GM18520 (cell line): ENCODE results near the gene TNFRSF8.

Source experiments
- ATAC-seq: cut with Tn5 transposase; IDR thresholded peaks from one replicate; pipeline ENCODE4 v1.9.1; 2021; ENCODE audit not compliant: unreplicated experiment

TNFRSF8 gene

DNA sequence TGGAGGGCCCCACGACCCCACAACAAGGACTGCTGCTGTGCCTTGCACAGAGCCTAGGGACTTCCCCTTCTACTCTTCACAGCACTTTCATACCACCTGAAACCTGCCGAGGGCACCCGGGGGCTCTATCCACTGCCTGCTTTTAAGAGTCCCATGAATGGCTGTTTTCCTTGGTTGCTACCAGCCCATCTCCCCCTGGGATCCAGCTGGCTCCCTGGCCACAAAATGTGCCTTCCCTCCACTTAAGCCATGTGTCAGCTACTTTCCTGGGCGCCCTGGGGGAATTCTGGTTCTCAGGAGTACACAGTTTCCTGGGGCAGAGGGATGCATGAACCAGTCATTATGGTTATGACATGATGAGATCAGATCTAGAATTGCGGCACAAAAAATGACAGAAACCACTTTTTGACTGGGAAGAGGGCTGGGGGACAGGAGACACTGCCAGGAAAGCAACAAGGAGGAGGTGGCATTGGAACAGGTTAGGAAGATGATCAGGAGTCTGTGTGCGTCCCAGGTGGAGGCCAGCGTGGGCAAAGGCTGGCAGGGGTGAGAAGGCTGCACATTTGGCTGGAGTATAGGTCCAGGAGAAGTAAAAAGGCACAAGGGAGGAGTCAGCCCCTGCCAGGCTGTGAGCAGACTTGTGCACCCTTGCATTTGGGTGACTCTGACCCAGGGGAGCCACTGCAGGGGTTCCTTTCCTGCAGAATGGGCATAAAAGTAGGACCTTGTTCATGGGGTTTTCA, 3.2 kb upstream of the TNFRSF8 start:
- no peak for ATAC-seq

DNA sequence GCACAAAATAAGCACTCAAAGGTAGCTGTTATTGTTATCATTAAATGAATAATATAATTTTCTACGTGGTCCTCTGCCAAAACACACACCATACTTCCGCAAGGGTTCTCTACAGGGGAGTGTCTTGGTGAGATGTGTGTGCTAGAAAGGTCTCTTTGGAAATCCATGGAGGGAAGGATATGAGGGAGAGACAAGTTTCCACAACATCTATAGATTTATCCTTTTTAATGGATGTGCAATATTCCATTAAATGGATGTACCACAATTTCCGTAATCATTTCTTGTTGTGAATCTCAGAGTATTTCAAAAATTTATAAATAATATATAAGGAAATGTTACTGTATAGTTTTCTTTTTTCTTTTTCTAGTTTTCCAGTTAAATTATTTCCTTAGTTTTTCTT, 2.6 kb upstream of the TNFRSF8 start:
- ATAC-seq: no peak

DNA sequence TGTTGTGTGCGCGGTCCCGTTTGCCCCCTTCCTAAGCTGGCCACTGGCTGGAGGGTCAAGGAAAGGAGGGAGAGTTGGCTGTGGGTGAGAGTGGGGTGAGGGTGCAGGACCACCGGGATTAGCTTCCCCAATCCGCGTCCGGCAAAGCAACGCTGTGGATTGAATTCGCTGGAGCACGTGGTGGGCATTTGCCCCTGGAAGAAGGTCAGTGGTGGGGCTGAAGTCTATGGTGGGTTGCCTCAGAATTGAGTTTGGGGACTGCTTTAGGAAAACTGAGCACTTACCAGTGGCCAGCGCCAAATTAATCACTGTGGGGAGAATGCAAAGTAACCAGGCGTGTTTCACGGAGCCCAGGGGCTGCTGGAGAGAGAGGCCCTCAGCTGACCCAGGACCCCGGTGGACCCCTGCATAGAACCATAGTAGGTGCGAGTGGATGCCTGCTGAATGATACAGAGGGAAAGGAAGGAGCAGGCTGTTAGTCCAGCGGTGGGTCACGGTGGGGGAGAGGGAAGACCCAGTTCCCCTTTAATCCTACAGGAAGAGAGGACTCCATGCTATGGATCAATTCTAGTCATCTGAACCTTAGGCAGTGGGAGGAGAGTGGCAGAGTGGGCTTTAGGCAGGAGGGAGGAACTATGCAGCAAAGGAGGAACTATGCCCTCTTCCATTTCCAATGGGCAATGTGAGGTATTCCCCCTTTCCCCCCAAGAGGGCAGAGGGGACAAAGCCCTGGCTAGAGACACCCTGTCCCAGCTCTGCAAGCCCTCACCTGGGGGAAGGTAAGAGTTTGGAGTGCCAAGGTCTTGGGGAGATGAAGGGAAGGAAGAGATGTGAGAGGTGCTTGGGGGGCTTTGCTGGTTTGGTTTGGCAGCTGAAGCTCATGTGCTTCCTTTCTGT, 1.2 kb downstream of the TNFRSF8 start:
- ATAC-seq: no peak

DNA sequence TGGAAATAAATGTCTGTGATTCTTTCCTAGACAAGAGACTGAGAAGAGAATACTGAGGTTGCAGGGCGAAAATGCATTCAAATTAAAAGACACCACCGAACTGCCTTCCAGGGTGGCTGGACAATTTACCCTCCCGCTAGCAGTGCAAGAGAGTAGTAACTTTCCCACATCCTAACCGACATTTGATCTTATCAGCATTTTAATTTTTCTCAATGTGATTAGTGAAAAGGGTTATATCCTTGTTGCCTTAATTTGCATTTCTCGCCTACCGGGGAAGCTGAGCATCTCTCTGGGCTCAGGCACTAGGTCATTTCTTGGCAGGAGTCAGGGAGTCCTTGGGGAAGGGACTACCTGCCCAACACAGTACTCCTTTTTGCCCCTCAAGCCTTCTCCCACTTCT, 2.8 kb downstream of the TNFRSF8 start:
- no peak for ATAC-seq

DNA sequence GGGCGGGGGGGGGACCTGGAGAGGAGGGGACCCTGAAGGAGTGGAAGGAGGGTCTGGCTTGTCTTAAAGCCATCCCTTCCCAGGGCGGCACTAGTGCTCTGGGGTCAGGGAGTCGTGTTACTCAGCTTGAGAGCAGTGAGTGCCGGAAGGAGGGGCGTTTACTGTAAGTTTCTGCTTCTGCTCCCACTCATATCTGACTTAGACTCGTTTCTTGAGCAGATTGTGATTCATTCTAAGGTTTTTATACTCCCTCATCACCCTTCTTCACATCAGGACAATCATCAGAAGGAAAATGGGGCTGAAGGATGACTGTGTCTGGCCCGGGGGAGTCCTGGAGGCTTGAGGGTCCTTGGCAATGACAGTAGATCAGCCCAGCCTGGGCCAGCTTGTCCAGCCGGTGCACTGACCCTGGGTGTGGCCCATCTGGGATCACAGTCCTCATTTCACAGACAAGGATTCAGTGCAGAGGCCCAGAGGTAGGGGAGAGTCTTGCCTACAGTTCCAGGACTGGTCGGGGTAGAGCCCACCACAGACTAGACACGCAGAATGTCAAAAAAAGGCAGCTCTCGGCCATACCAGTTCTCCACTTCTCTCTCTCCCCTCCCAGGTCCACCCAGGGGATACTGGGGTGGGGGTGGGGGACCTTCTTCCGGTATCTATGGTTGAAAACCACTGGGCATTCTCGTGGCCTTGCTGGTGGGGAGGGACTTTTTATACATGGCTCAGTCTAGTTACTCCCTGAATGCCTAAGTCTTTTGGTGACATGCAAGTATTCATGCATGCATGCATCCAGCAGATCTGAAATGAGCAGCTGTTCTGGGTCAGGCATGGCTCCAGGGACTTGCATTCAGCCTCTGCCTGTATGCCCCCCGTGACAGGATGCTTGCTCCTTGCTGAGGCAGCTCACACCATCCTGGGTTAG, 5.1 kb downstream of the TNFRSF8 start:
- ATAC-seq: no peak

DNA sequence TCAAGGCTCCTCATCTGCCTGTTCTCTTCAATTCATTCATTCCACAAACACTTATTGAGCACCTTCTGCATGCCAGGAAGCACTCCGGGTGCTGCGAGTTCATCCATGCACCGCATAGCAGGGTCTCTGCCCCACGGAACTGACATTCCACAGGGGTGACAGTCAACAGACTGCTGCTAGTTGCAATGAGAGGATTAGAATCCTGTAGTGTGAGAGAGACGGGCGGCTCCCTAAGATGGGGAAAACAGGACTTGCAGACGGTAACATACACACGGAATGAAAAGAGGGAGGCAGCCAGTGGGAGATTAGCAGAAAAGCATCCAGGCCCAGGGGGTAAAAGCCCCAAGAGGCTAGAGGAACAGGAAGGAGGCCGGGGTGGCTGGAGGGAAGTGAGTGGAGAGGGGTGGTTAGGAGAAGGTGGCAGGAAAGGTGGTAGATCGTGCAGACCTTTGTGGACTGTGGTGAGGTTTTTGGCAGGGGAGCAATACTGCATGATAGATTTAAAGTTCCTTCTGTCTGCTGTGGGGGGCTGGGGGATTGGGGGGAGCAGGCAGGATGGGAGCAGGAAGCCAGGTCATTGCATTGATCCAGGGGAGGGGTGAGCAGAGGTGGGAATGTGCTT, 6.6 kb downstream of the TNFRSF8 start:
- ATAC-seq: no peak

DNA sequence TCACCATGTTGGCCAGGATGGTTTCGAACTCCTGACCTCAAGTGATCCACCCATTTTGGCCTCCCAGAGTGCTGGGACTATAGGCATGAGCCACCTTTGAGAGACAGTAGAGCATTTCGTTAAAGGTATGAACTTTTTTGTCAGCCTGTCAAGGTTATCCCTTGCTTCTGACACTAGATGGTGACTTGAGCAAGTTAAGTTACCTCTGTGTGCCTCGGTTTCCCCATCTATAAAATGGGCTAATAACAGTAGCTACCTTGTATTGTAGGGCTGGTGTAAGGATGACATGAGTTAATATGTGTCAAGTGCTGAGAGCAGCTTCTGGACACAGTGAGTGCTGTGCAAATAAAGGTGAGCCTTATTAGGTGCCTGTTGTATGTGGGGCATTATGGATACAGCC, 8.8 kb downstream of the TNFRSF8 start:
- no peak for ATAC-seq

DNA sequence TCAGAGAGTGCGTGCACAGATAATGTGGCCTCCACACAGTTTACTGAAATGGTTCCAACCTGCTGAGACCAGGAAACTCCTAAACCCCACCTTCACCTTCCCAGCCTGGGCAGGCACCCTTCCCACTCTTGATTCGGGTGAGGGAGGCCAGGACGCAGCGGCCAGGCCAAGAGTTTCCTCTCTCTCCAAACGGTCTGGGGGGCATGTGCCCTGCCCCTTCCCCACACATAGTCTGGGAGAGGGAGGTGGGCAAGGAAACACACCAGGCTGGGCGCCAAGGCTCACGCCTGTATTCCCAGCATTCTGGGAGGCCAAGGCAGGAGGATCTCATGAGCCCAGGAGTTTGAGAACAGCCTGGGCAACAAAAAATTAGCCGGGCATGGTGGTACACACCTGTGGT, 9.6 kb downstream of the TNFRSF8 start:
- ATAC-seq: no peak

DNA sequence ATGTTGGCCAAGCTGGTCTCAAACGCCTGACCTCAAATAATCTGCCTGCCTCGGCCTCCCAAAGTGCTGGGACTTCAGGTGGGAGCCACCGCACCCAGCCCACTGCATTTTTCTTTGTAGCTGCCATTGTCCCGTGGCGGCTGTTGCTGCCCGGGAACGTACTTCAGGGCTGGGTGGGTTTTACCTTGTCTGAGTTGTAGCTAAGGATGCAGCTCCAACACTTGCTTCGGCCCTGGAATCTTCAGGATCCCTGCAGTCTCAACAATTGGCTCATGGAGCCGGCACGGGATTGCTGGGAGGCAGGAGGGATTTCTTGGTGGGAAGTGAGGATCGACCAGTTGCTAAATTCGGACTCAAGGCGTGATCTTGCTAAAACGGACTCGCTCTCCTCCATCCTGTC, 10.7 kb downstream of the TNFRSF8 start:
- no peak for ATAC-seq

DNA sequence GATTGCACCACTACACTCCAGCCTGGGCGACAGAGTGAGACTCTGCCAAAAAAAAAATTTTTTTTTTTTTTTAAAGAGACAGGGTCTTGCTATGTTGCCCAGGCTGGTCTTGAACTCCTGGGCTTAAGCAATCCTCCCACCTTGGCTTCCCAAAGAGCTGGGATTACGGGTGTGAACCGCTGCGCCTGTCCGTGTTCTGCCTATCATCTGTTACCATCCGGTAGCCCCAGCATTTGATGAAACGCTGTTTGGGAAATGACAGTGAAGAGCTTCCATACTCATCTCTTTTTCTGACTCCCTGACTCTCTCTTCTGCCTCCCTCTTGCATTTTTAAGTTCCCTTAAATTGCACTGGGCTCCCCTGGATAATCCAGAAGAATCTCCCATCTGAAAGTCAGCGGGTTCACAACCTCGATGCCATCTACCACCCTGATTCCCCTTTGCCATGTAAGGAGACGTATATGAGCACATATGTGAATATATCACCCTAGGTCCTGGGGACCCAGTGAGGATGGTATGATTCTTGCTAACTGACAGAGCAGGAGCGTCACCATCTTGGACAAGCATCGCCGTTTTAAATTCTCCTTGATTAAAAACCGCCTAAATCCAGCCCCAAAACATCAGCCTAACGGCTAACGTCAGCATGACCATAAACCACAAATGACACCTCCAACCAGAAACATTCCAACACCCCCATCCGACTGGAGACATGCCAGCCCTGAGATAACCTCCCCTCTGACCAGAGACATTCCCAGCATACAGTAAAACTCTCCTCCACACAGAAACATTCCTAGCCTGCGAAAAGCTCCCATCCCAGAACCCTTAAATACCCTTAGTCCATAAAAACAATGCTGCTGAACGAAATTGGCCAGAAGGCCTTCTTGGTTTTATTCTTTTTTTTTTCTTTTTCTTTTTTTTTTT, 12.4 kb downstream of the TNFRSF8 start:
- ATAC-seq: no peak

DNA sequence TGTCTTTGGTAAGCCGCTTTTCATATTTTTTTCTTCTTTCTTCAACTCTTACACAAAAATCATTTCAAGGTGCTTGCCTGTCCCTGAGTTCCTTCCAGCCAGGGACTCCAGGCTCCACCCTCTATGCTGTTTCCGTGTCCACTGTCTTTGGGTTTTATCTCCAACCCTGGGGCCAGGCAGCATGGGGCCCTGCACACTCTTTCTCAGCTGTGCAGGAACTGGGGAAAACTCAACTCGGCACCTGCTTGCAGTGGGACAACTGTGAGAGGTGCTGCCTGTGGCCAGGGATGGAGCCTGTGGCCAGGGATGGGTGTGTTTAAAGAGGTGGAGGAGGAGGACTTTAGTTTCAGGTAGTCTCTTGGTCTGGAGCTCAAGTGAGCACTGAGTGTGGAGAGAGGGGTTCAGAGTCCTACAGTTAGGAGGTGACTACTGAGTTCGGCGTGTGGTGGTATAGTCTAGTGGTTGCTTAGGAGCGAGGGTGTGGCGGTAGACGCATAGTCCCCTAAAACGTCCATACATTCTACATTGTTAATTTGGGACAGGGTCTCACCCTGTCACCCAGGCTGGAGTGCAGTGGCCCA, 13.4 kb downstream of the TNFRSF8 start:
- no peak for ATAC-seq

DNA sequence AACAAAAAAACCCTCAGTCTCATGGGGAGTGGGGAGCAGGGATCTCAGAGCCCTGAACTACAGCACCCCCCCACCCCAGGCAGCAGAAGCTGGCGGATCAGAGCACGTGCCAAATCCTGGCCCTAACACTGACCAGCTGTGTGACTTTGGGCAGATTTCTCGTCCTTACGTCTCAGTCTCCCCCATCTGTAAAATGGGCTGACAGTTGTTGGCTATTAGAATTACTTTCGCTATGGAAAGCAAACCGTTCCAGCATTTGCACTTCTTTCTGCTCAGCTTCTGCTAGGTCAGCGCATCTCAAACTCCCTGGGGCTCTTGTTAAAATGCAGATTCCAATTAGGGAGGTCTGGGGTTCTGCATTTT, 15.5 kb downstream of the TNFRSF8 start:
- ATAC-seq: no peak

DNA sequence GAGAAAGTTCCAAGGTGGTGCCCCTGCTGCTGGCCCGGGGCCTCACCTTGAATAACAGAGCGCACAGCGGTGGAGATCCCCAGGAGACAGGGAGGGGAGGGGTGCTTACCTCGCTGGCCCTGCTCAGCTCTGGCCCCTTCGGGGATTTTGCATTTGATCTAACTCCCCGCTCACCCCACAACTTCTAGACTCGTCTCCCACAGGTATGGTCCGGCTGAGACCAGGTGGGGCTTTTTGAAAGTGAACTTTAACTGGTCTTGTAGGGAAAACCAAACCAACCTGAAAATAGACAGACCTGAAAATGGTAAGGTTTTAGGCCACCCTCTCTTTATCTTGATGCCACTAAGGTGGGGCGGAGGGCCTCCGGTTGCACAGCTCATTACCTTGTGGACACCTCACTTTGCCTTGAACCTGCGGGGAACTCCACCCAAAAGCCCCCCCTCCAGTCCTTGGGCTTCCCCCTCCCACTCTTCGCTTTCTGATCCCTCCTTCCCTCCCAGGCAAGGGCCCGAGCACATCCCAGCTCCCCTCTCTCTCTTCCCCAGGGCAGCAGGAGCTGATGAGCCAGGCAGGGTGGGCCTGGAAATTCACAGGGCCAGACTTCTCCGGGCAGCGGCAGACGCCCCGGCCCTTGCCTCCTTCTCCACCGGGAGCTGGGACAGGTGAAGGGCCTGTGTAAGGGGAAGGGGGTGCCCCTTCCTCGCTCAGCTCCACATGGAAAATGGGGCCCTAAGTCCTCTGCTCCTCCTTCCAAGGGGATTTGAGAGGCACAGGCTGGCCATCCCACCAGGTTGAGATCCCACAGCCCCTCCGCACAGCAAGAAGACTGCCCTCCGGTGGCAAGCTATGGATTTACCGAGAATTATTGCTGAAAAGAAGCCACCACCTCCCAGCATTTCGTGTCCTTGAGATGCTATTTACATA, 16.1 kb downstream of the TNFRSF8 start:
- ATAC-seq: peak; percentile 53

DNA sequence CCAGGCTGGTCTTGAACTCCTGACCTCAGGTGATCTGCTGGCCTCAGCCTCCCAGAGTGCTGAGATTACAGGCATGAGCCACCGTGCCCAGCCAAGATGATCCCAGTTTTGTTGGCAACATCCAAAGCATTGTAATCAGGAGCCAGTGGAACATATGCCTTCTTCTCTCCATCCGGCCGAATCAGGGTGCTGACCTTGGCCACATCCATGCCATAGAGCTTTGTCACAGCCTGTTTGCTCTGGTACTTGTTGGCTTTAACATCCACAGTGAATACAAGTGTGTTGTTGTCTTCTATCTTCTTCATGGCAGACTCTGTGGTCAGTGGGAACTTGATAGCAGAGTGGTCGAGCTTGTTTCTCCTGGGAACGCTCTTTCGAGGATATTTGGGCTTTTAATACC, 17.1 kb downstream of the TNFRSF8 start:
- ATAC-seq: no peak

DNA sequence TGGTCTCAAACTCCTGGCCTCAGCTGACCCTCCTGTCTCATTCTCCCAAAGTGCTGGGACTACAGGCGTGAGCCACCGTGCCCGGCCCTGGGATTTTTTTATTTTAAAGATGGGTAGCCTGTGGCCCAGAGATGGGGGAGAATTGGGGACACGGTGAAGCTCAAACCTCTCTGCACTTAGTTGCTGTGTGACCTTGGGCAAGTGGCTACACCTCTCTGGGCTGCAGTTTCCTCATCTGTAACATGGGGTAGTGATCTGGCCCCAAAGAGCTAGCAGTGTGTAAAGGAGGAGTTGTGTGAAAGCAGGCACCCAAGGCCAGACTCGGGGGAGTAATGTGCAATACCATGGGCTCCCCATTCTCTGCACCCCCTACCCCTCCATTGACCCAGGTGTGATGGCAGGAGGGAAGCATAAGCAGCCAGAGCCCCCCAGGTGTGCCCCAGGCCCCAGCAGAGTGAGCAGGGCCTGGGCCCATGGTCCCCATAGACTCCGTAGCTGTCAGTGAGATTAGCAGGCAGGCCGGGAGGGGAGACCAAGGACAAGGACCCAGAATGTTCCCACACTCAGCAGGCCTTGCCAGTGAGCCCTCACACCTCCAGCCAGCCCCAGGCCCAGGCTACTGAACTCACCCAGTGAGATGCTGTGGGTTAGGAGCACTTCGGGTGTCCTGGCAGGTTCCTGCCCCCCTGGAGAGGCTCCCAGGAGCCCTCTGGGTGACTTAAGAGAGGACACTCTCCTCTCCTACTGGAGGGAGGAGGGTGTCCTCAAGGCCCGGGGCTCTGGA, 17.9 kb downstream of the TNFRSF8 start:
- ATAC-seq: no peak

DNA sequence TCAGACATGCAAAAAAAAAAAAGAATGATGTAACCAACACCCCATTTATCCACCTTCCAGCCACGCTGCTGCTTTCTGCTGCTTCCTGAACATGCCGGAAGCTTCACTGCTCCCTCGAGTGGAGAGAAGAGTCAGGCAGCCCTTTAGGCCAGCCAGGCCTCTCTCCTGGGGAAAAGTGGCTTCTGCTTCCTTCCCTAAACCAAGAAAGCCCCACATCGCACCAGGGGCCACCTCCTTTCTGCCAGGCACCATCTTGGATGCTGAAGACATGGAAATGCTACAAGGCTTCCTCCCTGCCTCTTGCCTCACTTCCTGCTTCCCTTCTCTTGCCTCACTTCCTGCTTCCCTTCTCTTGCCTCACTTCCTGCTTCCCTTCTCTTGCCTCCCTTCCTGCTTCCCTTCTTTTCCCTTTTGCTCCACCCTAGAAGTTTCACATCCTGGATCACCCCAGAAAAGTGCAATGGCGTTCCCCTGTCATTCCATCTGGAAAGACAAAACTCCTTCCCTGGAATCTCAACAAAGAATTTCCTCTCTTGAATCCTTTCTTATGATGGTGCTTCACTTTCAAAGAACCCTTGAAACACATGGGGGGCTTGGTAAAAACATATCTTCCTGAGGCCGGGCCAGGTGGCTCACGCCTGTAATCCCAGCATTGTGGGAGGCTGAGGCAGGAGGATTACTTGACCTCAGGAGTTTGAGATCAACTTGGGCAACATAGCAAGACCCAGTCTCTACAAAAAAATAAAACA, 18.7 kb downstream of the TNFRSF8 start:
- no peak for ATAC-seq

DNA sequence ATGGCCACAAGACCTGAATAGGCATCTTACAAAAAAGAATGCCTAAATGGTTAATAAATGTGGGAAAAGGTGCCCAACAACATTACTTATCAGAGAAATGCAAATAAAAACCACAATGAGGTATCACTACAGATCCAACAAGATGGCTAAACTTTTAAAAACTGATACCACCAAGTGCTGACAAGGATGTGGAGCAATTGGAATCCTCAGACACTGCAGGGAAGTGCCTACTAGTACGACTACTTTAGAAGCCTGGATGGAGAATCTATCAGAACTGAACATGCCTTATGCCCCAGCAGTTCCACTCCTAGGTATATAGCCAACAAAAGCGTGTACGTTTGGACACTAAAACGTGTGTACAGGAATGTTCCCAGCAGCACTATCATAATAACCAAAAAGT, 19.9 kb downstream of the TNFRSF8 start:
- ATAC-seq: no peak
